ENCODE results near the gene VSTM2L. TPM values are rescaled to one million over a fixed set of nuclear protein-coding genes. Genes with fewer than 3 reads are reported as not detected.

The VSTM2L gene
- total and polyA plus RNA-seq, 9 of the 15 experiments (the other 6 are each of a cell fraction or from before 2014, with no cell fraction given), result not detected

- no peak overlapping the region for H3K4me3 ChIP-seq
- CTCF ChIA-PET (ENCODE audit: low intra/inter-chr PET ratio), result no interaction called here
- intact Hi-C loops (cut with micrococcal nuclease), result no loop called here
Observed at GRCh38 chr20:37932919-37933318, 30.0 kb downstream of the VSTM2L start.

More at GRCh38 chr20:37932919-37933318, 30.0 kb downstream of the VSTM2L start:
- Histone ChIP-seq H3K36me3 (ENCODE audit: control insufficient read depth, insufficient read depth, low read length) (no peaks in the 10 kb centered on the region), H3K27ac (ENCODE audit: extremely low read depth, low read depth, low read length) (no peak overlapping the region), H3K79me2 (ENCODE audit: control insufficient read depth, insufficient read depth, low read length) (no peaks in the 10 kb centered on the region), H4K20me1 (replicated peaks; ENCODE audit: control insufficient read depth, insufficient read depth, low read length) (no peaks in the 10 kb centered on the region; the same call in 1 of the 2 replicates), H2AFZ (ENCODE audit: low read depth, low read length) (no peak overlapping the region), H3K9me1 (ENCODE audit: control insufficient read depth, insufficient read depth, low read length) (peaks cover 3% of the 10 kb centered on the region), H3K27me3 (ENCODE audit: control insufficient read depth in 2 of 2, insufficient read depth in 2 of 2, low read length in 2 of 2) (peaks cover 58 to 88% of the 10 kb centered on the region in 2 experiments), H3K4me1 (replicated peaks in 1 of 2; ENCODE audit: control insufficient read depth in 2 of 2, insufficient read depth in 2 of 2, low read length in 2 of 2) (peaks cover 0 to 6% of the 10 kb centered on the region in 2 experiments; a peak in 1 of 5 replicates), H3K9ac (ENCODE audit: insufficient read depth in 1 of 2, low read depth in 2 of 2, low read length in 2 of 2) (no peak overlapping the region), H3K9me3 (replicated peaks; ENCODE audit: control insufficient read depth, insufficient read depth, low read depth, low read length) (no peaks in the 10 kb centered on the region), H3K4me2 (ENCODE audit: insufficient read depth, low read length) (no peak overlapping the region)
- no peak for TF ChIP-seq KHSRP (IDR thresholded peaks at IDR 0.05)
- no peak for TF ChIP-seq ZKSCAN8 (CRISPR knock-in tag; IDR thresholded peaks at IDR 0.05)
- no peak for TF ChIP-seq BCOR (IDR thresholded peaks at IDR 0.05)
- no peak for TF ChIP-seq ZNF239 (CRISPR knock-in tag; IDR thresholded peaks at IDR 0.05)
- TF ChIP-seq ZNF431 (CRISPR knock-in tag; IDR thresholded peaks at IDR 0.05), result no peak
- TF ChIP-seq ZBTB12 (CRISPR knock-in tag; IDR thresholded peaks at IDR 0.05), result no peak
- TF ChIP-seq ZEB2 (IDR thresholded peaks at IDR 0.05), result no peak
- TF ChIP-seq DNMT1 (IDR thresholded peaks at IDR 0.05), result no peak
- no peak for TF ChIP-seq ZNF583 (CRISPR knock-in tag; IDR thresholded peaks at IDR 0.05)
- TF ChIP-seq RBM15 (IDR thresholded peaks at IDR 0.05; ENCODE audit: insufficient read depth, low read length), result no peak
- TF ChIP-seq ZSCAN29 (IDR thresholded peaks at IDR 0.05), result no peak
- no peak for TF ChIP-seq CBX5 (IDR thresholded peaks at IDR 0.05; ENCODE audit: borderline replicate concordance, low read depth)
- FAIRE-seq (no peak), ATAC-seq (no peak), DNase-seq (ENCODE audit: extremely low read depth in 1 of 4, low spot score in 3 of 4) (no peak)
- no TSS peak for BruUV-seq (replicated peaks)
- WGBS (ENCODE audit: insufficient coverage, low coverage, missing lambda C conversion rate), result 0% methylated on average over 4 of the region's 4 CpGs
- in situ Hi-C loops (cut with MboI), result no loop called here
- POLR2A ChIA-PET, result interaction anchor here (1.0 kb wide), 1 partner anchor 13 kb away, joined by 4 read pairs; no protein-coding TSS in a partner anchor

All from K562 (cell line).